Measurements from ENCODE around the gene ITGA3. TPM values are rescaled to one million over a fixed set of nuclear protein-coding genes. Genes with fewer than 3 reads are reported as not detected.

Gene ITGA3
- 211 TPM for total RNA-seq

DNA sequence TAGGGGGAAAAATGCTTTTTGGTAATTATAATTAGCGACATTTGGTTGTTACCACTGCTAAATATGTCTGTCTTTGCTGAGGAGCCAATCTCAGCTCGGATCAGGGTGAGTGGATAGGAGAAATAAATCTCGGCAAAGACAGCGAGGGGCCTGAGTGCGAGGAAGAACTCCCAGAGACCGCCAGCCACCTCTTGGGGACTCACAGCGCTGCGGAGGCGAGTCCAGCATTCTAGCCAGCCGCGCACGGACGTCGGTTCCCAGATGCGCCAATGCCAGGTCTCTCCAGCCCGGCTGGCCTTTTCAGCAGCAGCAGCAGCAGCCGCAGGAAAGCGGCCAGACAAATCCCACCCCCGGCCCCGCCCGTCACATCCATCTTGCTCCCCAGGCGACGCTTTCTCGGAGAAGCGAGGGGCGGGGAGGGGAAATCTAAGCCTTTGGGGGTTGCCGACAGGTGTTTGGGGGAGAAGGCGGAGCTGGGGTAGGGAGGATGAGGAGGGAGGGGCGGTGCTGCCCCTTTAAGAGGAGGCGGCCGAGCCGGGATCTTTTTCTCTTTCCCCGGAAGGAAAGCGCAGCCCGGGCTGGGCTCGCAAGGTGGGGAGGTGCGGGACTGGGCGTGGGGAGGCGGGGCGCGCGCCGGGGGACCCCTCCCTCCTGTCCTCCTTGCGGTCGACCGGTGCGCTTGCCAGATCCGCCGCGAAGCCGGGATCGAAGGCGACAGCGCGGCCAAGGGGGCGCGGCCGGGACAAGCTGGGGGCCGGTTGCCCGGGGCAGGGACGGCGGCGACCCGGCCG is at the start of gene ITGA3:
Gene ITGA3, plus strand, starts transcription at position 685 of the 791 bp plus-strand sequence. CDS start 330 bp downstream, outside the sequence.
- DNase-seq (ENCODE audit: low spot score) = peak; percentile 88

DNA sequence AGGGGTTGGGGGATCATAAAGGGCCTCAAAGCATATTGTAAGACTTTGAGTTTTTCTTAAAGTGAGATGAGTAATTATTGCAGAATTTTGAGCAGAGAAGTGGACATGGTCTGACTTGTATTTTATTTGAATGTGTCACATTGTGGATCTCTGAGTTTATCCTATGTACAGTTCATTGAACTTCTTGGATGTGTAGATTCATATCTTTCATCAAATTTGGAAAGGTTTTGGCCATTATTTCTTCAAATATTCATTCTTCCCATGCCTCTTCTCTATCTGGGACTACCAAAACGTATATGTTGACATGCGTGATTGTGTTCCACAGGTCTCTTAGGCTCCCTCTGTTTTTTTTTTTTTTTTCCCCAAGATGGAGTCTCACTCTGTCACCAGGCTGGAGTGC is 46.6 kb upstream of the ITGA3 start:
- DNase-seq (ENCODE audit: low spot score) = no peak

DNA sequence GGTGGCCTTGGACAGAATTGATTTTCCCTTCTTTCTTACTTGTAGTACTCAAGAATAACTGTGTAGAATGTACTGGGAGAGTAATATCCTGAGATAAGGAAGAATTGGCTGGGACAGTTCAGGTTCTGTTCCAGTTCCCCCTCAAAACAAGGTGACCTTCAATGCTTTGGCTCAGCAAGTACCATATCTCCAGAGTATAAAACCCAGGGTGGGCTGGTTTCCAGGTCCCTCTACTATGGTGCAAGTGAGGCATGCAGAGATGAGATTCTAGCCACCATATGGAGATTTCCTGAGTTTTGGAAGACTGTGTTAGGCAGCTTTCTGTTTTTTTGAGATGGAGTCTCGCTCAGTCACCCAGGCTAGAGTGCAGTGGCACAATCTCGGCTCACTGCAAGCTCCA is 42.8 kb upstream of the ITGA3 start:
- no peak for DNase-seq (ENCODE audit: low spot score)

- DNase-seq (ENCODE audit: low spot score) = no peak
These were observed 41.3 kb upstream of the ITGA3 start for GRCh38 chr17:50014471-50015088.

DNA sequence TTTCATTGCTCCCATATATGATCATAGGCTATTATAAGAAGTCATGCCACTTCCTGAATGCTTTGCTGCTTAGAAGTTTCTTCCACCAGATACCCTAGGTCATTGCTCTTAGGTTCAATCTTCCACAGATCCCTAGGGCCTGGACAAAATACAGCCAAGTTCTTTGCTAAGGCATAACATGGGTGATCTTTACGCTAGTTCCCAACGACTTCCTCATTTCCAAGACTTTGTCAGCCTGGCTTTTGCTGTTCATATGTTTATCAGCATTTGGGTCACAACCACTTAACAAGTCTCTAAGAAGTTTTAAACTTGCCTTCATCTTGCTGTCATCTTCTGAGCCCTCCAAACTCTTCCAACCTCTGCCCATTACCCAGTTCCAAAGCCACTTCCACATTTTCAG is 40.8 kb upstream of the ITGA3 start:
- DNase-seq (ENCODE audit: low spot score) = no peak

DNA sequence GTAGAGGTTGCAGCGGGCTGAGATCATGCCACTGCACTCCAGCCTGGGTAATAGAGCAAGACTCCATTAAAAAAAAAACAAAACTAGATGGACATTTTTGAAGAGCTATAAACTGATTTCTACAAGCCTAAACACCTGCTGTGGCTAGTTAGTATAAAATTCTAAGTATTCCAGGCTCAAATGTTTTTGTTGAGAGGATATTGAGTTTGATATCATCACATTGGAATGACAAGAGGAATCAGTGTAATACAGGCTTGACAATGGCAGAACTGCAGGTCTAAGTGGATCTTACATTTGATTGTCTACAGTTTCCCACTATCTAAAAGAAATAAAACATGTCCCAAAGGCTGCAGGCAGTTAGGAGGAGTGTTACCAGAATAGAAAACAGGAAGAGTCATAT is 37.0 kb upstream of the ITGA3 start:
- no peak for DNase-seq (ENCODE audit: low spot score)

GRCh38 chr17:50020841-50021599 is 34.9 kb upstream of the ITGA3 start:
- no peak for DNase-seq (ENCODE audit: low spot score)

GRCh38 chr17:50021681-50022370 is 34.1 kb upstream of the ITGA3 start:
- DNase-seq (ENCODE audit: low spot score) = no peak

DNA sequence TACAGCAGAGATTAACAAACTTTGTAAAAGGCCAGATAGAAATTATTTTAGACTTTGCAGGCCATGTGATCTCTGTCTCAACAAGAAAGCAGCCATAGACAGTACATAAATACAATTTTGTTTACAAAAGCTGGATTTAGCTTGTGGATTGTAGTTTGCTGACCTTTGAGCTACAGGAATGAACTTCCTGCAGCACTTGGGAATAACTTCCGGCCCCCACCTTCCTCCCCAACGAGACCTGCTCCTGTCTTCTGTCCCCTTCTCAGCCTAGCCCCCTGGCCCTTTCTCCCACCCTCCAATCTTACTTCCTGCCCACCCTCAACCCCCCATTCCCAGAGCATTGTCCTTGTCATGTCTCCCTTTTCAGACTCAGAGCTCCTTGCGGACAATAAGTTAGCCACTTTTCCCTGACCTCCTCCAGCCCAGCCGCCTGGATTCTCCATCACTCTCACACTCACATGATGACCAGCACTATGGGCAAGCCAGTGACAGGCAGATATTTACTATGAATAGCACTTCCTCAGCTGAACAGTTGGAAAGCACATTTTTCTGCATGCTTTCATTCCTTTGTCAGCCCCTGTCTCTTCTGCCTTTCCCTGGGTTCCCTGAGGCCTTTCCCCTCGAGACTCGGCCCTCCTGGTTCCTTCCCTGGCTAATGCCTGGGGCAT is 33.3 kb upstream of the ITGA3 start:
- no peak for DNase-seq (ENCODE audit: low spot score)

GRCh38 chr17:50023520-50023919 is 32.4 kb upstream of the ITGA3 start:
- no peak for DNase-seq (ENCODE audit: low spot score)

DNA sequence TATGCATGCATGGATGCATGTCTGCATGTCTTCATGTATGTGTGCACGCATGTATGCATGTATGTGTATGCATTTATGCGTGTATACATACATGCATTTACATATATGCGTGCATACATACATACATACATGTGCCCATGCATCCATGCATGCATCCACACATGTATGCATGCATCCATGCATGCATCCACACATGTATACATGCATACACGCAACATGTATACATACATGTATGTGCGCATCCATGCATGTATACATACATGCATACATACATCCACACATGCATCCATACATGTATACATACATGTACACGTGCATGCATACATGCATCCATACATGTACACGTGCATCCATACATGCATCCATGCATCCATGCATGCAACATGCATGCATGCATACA is 31.1 kb upstream of the ITGA3 start:
- DNase-seq (ENCODE audit: low spot score) = no peak

DNA sequence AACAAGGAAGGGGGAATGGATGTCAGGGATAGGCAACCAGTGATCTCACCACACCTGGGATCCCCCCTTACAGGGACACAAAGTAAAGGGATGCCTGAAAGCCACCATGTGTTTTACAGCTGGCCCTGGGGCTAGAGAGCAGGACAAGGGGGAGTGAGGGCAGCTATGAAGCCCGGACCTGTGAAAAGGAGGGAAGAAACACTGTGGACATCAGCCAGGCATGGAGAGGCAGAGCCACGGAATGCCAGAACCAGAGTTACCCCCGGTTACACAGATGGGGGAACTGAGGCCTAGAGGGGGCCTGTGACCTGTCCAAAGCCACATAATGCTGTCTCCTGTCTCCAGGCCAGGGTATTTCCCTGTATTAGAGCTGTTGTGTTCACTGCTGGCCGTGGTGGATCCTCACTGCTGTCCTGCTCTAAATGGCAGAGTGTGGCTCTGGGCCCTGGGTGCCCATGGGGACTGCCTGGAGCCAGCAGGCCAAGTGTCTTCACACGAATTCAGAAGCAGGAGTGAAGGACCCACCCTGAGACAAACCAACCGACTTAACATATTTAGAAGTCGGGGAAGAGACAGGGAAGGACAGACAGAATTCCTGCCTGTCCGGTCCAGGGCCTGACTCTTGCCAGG is 29.7 kb upstream of the ITGA3 start:
- no peak for DNase-seq (ENCODE audit: low spot score)

DNA sequence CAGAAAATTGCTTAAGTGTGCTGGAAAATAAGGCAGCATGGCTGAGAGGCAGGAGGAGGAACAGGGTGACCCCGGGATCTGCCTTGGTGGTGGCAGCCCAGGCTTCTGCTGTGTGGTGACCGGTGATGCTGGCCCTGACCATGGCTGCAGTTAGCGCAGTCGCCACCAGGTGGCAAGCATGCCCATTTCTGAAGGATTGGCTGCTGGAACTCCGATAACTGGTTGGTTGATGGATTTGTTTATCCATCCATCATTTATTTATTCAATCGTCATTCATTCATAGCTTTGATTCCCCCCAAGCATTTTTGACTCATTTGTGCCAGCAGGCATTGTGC is 29.1 kb upstream of the ITGA3 start:
- DNase-seq (ENCODE audit: low spot score) = peak; percentile 90

GRCh38 chr17:50027172-50027880 is 28.6 kb upstream of the ITGA3 start:
- DNase-seq (ENCODE audit: low spot score) = peak; percentile 84

- peak; percentile 91 for DNase-seq (ENCODE audit: low spot score)
These were observed 27.8 kb upstream of the ITGA3 start for GRCh38 chr17:50027881-50028735.

DNA sequence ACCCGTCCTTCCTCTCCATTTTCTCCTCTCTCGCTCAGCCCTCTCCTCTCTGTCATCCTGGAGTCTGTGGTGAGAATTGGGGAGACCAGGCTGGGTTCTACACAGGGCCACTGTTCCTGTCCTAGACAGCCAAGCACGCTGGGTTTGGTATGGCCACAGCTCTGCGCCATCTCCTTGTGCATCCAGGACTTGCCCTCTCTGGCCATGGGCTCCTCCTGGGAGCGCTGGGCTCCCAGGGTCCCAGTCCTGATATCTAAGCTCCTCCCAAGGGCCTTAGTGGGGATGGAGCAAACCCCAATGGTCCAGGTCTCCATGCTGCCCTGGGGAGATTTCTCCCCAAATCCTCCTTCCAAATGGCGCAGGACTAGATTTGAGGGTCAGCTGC is 27.2 kb upstream of the ITGA3 start:
- DNase-seq (ENCODE audit: low spot score) = no peak

GRCh38 chr17:50029185-50029584 is 26.7 kb upstream of the ITGA3 start:
- no peak for DNase-seq (ENCODE audit: low spot score)

GRCh38 chr17:50033316-50033715 is 22.6 kb upstream of the ITGA3 start:
- DNase-seq (ENCODE audit: low spot score) = no peak

DNA sequence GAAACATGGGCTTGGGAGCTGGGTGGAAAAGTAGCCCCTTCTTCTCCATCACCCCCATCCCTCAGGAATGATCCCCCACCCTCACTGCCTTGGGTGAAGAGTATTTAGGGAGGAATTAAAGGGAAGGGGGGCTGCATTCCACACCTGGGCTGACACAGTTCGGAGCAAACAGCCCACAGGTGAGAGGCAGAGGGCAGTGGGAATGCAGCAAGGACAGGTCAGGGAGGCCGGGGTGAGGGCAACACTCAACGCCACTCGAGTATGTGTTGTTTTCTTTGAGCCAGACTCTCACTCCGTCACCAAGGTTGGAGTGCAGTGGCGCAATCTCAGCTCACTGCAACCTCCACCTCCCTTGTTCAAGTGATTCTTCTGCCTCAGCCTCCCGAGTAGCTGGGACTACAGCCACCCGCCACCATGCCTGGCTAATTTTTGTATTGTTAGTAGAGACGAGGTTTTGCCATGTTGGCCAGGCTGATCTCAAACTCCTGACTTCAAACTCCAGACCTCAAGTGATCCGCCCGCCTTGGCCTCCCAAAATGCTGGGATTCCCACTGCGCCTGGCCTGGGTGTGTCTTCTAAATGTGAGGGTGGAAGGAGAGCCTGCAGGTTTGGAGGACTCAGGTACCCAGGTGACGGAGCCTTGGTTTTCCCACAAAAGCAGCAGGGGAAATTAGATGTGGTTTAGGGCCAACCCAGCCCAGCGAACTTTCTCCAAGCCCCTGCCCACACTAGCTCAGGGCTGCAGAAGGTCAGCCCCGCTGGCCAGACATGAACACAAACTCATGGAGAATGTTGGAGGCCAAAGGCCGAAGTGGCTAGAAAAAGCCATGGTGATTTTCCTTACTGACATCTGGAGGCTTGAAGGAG is 21.2 kb upstream of the ITGA3 start:
- DNase-seq (ENCODE audit: low spot score) = peak; percentile 40

Data from ureter (tissue), 1 donor.